ENCODE data around the gene LHFPL3. TPM values are rescaled to one million over a fixed set of nuclear protein-coding genes. Genes with fewer than 3 reads are reported as not detected.
A peak's percentile ranks its signal among the peaks of the same experiment; 100 is the strongest.

Gene LHFPL3
- polyA plus RNA-seq, 6 donors from 2014 or later: not detected

- no peak overlapping the region for H3K4me3 Mint-ChIP-seq
These were observed 394.6 kb downstream of the LHFPL3 start for GRCh38 chr7:104723001-104723400.

GRCh38 chr7:104758504-104758903 is 430.1 kb downstream of the LHFPL3 start:
- Mint-ChIP-seq H3K9me3 (peaks cover 4 to 14% (median 11%) of the 10 kb centered on the region in 7 donors), H3K27me3 (peaks cover 0 to 19% (median 15%) of the 10 kb centered on the region in 3 donors), H3K27ac (no peak overlapping the region), H3K4me3 (no peak overlapping the region), H3K36me3 (no peaks in the 10 kb centered on the region), H3K4me1 (no peaks in the 10 kb centered on the region)
- no peak for DNase-seq
- ATAC-seq (ENCODE audit: low read depth in 2 of 2): no peak

More at GRCh38 chr7:104723001-104723400, 394.6 kb downstream of the LHFPL3 start:
- Mint-ChIP-seq H3K9me3 (peaks cover 0 to 9% (median 0%) of the 10 kb centered on the region in 7 donors), H3K27ac (no peak overlapping the region), H3K4me1 (no peaks in the 10 kb centered on the region), H3K36me3 (no peaks in the 10 kb centered on the region), H3K27me3 (no peaks in the 10 kb centered on the region)
- ATAC-seq (ENCODE audit: low read depth in 2 of 2) (no peak), DNase-seq (no peak)

GRCh38 chr7:104761892-104762291 is 433.5 kb downstream of the LHFPL3 start:
- H3K27ac Mint-ChIP-seq: no peak overlapping the region
- DNase-seq (no peak), ATAC-seq (ENCODE audit: low read depth in 2 of 2) (no peak)
- H3K9me3 Mint-ChIP-seq: peaks cover 0 to 7% (median 5%) of the 10 kb centered on the region in 7 donors
- no peaks in the 10 kb centered on the region for H3K36me3 Mint-ChIP-seq
- no peaks in the 10 kb centered on the region for H3K4me1 Mint-ChIP-seq
- no peak overlapping the region for H3K4me3 Mint-ChIP-seq
- H3K27me3 Mint-ChIP-seq: peaks cover 10 to 23% (median 21%) of the 10 kb centered on the region in 3 donors

GRCh38 chr7:104767113-104767512 is 438.7 kb downstream of the LHFPL3 start:
- H3K36me3 Mint-ChIP-seq: no peaks in the 10 kb centered on the region
- no peaks in the 10 kb centered on the region for H3K4me1 Mint-ChIP-seq
- ATAC-seq (ENCODE audit: low read depth in 2 of 2) (no peak), DNase-seq (no peak)
- no peak overlapping the region for H3K27ac Mint-ChIP-seq
- H3K9me3 Mint-ChIP-seq: peaks cover 0 to 8% (median 3%) of the 10 kb centered on the region in 7 donors
- peaks cover 7 to 17% (median 16%) of the 10 kb centered on the region in 3 donors for H3K27me3 Mint-ChIP-seq
- no peak overlapping the region for H3K4me3 Mint-ChIP-seq

- H3K27me3 Mint-ChIP-seq: peaks cover 11 to 20% (median 17%) of the 10 kb centered on the region in 3 donors
- DNase-seq (no peak), ATAC-seq (ENCODE audit: low read depth in 2 of 2) (no peak)
- H3K36me3 Mint-ChIP-seq: no peaks in the 10 kb centered on the region
- H3K27ac Mint-ChIP-seq: no peak overlapping the region
- peaks cover 0 to 8% (median 3%) of the 10 kb centered on the region in 7 donors for H3K9me3 Mint-ChIP-seq
- H3K4me1 Mint-ChIP-seq: no peaks in the 10 kb centered on the region
- H3K4me3 Mint-ChIP-seq: no peak overlapping the region
These were observed 439.6 kb downstream of the LHFPL3 start for GRCh38 chr7:104767826-104768536.

- no peaks in the 10 kb centered on the region for H3K4me1 Mint-ChIP-seq
- no peak for ATAC-seq (ENCODE audit: low read depth in 2 of 2)
- no peak overlapping the region for H3K27ac Mint-ChIP-seq
- no peak overlapping the region for H3K4me3 Mint-ChIP-seq
- DNase-seq: no peak
- H3K27me3 Mint-ChIP-seq: peaks cover 12 to 15% (median 12%) of the 10 kb centered on the region in 3 donors
- H3K9me3 Mint-ChIP-seq: peaks cover 0 to 8% (median 0%) of the 10 kb centered on the region in 7 donors
- no peaks in the 10 kb centered on the region for H3K36me3 Mint-ChIP-seq
These were observed 444.3 kb downstream of the LHFPL3 start for GRCh38 chr7:104772405-104773345.

- Mint-ChIP-seq H3K27ac (no peak overlapping the region), H3K9me3 (peaks cover 0 to 7% (median 0%) of the 10 kb centered on the region in 7 donors), H3K4me1 (no peaks in the 10 kb centered on the region), H3K4me3 (no peak overlapping the region), H3K27me3 (peaks cover 12 to 15% (median 12%) of the 10 kb centered on the region in 3 donors), H3K36me3 (no peaks in the 10 kb centered on the region)
- ATAC-seq (ENCODE audit: low read depth in 2 of 2): no peak
- DNase-seq: no peak
These were observed 445.4 kb downstream of the LHFPL3 start for GRCh38 chr7:104773796-104774195.

- H3K4me1 Mint-ChIP-seq: no peaks in the 10 kb centered on the region
- H3K9me3 Mint-ChIP-seq: peaks cover 0 to 2% (median 0%) of the 10 kb centered on the region in 7 donors
- H3K27ac Mint-ChIP-seq: no peak overlapping the region
- H3K4me3 Mint-ChIP-seq: no peak overlapping the region
- no peak for ATAC-seq (ENCODE audit: low read depth in 2 of 2)
- H3K27me3 Mint-ChIP-seq: peaks cover 7 to 12% (median 11%) of the 10 kb centered on the region in 3 donors
- H3K36me3 Mint-ChIP-seq: no peaks in the 10 kb centered on the region
- DNase-seq: no peak
These were observed 447.1 kb downstream of the LHFPL3 start for GRCh38 chr7:104775531-104775930.

- peaks cover 0 to 2% (median 0%) of the 10 kb centered on the region in 7 donors for H3K9me3 Mint-ChIP-seq
- ATAC-seq (ENCODE audit: low read depth in 2 of 2) (no peak), DNase-seq (no peak)
- peaks cover 3 to 8% (median 8%) of the 10 kb centered on the region in 3 donors for H3K27me3 Mint-ChIP-seq
- no peaks in the 10 kb centered on the region for H3K36me3 Mint-ChIP-seq
- H3K4me3 Mint-ChIP-seq: no peak overlapping the region
- peak overlapping the region in 1 of 6 donors; percentile 33 for H3K27ac Mint-ChIP-seq
- no peaks in the 10 kb centered on the region for H3K4me1 Mint-ChIP-seq
These were observed 448.9 kb downstream of the LHFPL3 start for GRCh38 chr7:104777301-104777800.

GRCh38 chr7:104779888-104780287 is 451.5 kb downstream of the LHFPL3 start:
- no peaks in the 10 kb centered on the region for H3K4me1 Mint-ChIP-seq
- H3K27me3 Mint-ChIP-seq: peaks cover 0 to 5% (median 3%) of the 10 kb centered on the region in 3 donors
- DNase-seq (no peak), ATAC-seq (ENCODE audit: low read depth in 2 of 2) (no peak)
- H3K9me3 Mint-ChIP-seq: peaks cover 0 to 2% (median 0%) of the 10 kb centered on the region in 7 donors
- no peak overlapping the region for H3K4me3 Mint-ChIP-seq
- no peaks in the 10 kb centered on the region for H3K36me3 Mint-ChIP-seq
- H3K27ac Mint-ChIP-seq: no peak overlapping the region

- H3K36me3 Mint-ChIP-seq: no peaks in the 10 kb centered on the region
- H3K9me3 Mint-ChIP-seq: peaks cover 0 to 4% (median 0%) of the 10 kb centered on the region in 7 donors
- DNase-seq (no peak), ATAC-seq (ENCODE audit: low read depth in 2 of 2) (no peak)
- no peak overlapping the region for H3K27ac Mint-ChIP-seq
- peaks cover 9 to 16% (median 12%) of the 10 kb centered on the region in 3 donors for H3K27me3 Mint-ChIP-seq
- H3K4me3 Mint-ChIP-seq: no peak overlapping the region
- H3K4me1 Mint-ChIP-seq: no peaks in the 10 kb centered on the region
These were observed 456.3 kb downstream of the LHFPL3 start for GRCh38 chr7:104784686-104785085.

- peaks cover 0 to 4% (median 0%) of the 10 kb centered on the region in 7 donors for H3K9me3 Mint-ChIP-seq
- H3K4me1 Mint-ChIP-seq: no peaks in the 10 kb centered on the region
- H3K4me3 Mint-ChIP-seq: no peak overlapping the region
- peaks cover 13 to 45% (median 23%) of the 10 kb centered on the region in 3 donors for H3K27me3 Mint-ChIP-seq
- H3K27ac Mint-ChIP-seq: peak overlapping the region in 1 of 6 donors; percentile 11
- no peak for DNase-seq
- no peaks in the 10 kb centered on the region for H3K36me3 Mint-ChIP-seq
- no peak for ATAC-seq (ENCODE audit: low read depth in 2 of 2)
These were observed 461.4 kb downstream of the LHFPL3 start for GRCh38 chr7:104789780-104790179.

GRCh38 chr7:104790440-104790839 is 462.0 kb downstream of the LHFPL3 start:
- no peaks in the 10 kb centered on the region for H3K4me1 Mint-ChIP-seq
- no peak overlapping the region for H3K27ac Mint-ChIP-seq
- H3K4me3 Mint-ChIP-seq: no peak overlapping the region
- H3K9me3 Mint-ChIP-seq: no peaks in the 10 kb centered on the region
- DNase-seq: no peak
- peaks cover 19 to 45% (median 25%) of the 10 kb centered on the region in 3 donors for H3K27me3 Mint-ChIP-seq
- no peaks in the 10 kb centered on the region for H3K36me3 Mint-ChIP-seq
- ATAC-seq (ENCODE audit: low read depth in 2 of 2): no peak

Measured in naive B cell (primary cell).